CD1c-positive myeloid dendritic cell (primary cell): ENCODE measurements around the gene ZNF878.

Experiments used
- DNase-seq: peaks from one replicate; pipeline ENCODE4 v3.0.0-alpha.2; 2016; ENCODE audit errors: extremely low spot score

Gene ZNF878

GRCh38 chr19:12035220-12036172 is 17.3 kb downstream of the ZNF878 start, which contains the start of gene ZNF433:
ZNF433 (minus strand) TSS chr19:12035679; CDS start chr19:12035539, 140 bp downstream.
- peak; percentile 78 for DNase-seq

DNA sequence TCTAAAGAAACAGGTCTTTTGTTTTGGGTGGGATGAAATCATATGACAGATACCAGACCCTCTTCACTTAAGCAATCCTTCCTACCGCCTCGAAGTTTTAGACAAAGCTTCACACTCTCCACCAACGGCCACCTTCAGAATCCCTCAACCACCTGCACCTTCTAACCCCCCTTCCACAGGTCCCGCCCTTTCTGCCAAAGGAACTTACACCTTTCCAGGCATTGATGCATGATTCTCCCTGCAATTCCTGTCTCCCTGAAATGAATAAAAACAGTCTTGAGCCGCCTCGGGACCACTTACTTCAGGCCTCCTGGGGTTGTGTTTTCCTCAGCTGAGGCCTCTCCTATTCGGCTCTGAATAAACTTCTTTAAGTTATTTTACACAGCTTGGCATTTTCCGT is 18.1 kb downstream of the ZNF878 start:
- DNase-seq, result no peak

DNA sequence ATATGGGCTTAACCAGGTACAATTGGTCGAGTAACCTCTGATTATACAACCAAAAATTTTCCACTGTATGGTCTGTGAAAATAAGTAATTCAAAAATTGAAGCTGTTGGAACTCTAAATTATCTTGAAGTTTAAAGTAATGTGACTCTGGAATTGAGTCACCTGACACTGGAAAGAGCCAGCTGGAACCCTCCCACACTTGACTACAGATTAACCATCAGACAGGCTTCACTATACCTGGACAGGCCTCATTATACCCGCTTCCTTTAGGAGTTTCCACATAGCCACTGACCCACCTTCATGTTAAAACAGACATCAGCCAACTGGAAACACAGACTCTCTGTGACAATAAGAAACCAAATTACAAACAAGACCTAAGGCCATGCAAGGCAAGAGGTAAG is 18.6 kb downstream of the ZNF878 start:
- DNase-seq, result no peak

- no peak for DNase-seq
Measured at GRCh38 chr19:12015753-12016116, 37.0 kb downstream of the ZNF878 start.

DNA sequence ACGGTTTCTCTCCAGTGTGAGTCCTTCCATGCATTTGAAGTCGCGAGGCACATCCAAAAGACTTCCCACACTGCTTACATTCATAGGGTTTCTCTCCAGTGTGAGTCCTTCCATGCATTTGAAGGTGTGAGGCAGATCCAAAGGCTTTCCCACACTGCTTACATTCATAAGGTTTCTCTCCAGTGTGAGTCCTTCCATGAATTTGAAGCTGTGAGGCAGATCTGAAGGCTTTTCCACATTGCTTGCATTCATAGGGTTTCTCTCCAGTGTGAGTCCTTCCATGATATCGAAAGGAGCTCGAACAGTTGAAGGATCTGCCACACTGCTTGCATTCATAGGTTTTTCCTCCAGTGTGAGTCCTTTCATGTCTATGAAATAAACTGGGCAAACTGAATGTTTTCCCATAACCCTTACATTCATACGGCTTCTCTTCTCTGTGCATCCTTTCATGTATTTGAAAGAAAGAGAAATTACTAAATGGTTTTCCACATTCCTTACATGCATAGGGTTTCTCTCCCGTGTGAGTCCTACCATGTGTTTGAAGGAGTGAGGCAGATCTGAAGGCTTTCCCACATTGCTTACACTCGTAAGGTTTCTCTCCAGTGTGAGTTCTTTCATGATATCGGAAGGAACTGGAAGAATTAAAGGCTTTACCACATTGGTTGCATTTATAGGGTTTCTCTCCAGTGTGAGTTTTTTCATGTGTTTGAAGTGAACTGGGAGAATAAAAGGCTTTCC is 37.6 kb downstream of the ZNF878 start:
- no peak for DNase-seq

GRCh38 chr19:12000152-12000981 is 52.4 kb downstream of the ZNF878 start:
- DNase-seq, result no peak

- no peak for DNase-seq
Measured at GRCh38 chr19:11995174-11995573, 57.6 kb downstream of the ZNF878 start.
